Neural progenitor cell (in vitro differentiated cells): Measurements from ENCODE around the gene CACNA1D. TPM values are rescaled to one million over a fixed set of nuclear protein-coding genes. Genes with fewer than 3 reads are reported as not detected.

ENCODE experiments used
- DNase-seq: peaks from one replicate; pipeline ENCODE4 v3.0.0-alpha.2; 2016; ENCODE audit warnings: low spot score
- H2AFZ ChIP-seq: fragments of 200-600 bp; sonication (generic); replicated peaks from 2 replicates; pipeline ENCODE4 v1.6.1; 2016; ENCODE audit warnings: antibody characterized with exemption
- H3F3A ChIP-seq: fragments of 200-600 bp; sonication (generic); 2 replicates; pipeline ENCODE4 v1.6.1; 2016; ENCODE audit warnings: antibody characterized with exemption, low read depth
- H3K27ac ChIP-seq: fragments of 200-600 bp; sonication (generic); 2 replicates; pipeline ENCODE4 v1.5.1; 2016; ENCODE audit warnings: mild to moderate bottlenecking
- H3K27me3 ChIP-seq: fragments of 200-600 bp; sonication (generic); 2 replicates; pipeline ENCODE4 v1.6.1; 2016; ENCODE audit warnings: mild to moderate bottlenecking, moderate library complexity
- H3K36me3 ChIP-seq: fragments of 200-600 bp; sonication (generic); 2 replicates; pipeline ENCODE4 v1.5.1; 2016
- H3K4me1 ChIP-seq: fragments of 200-600 bp; sonication (generic); 2 replicates; pipeline ENCODE4 v1.6.1; 2016; ENCODE audit warnings: mixed run types
- H3K4me2 ChIP-seq: fragments of 200-600 bp; sonication (generic); 2 replicates; pipeline ENCODE4 v1.6.1; 2016
- H3K4me3 ChIP-seq: fragments of 200-600 bp; sonication (generic); 2 replicates; pipeline ENCODE4 v1.5.1; 2016
- H3K79me2 ChIP-seq: fragments of 200-600 bp; sonication (generic); 2 replicates; pipeline ENCODE4 v1.6.1; 2016; ENCODE audit warnings: low read depth
- H3K9ac ChIP-seq: fragments of 200-600 bp; sonication (generic); 2 replicates; pipeline ENCODE4 v1.6.1; 2016
- H3K9me3 ChIP-seq: fragments of 200-600 bp; sonication (generic); 2 replicates; pipeline ENCODE4 v1.5.1; 2016; ENCODE audit warnings: low read depth
- H4K20me1 ChIP-seq: fragments of 200-600 bp; sonication (generic); 2 replicates; pipeline ENCODE4 v1.6.1; 2016; ENCODE audit warnings: low read depth
- H3K27ac Mint-ChIP-seq: 3 replicates; pipeline ENCODE4 v1.8.0; 2021; ENCODE audit warnings: mixed read lengths
- H3K27me3 Mint-ChIP-seq: 2 replicates; pipeline ENCODE4 v1.8.0; 2022; ENCODE audit warnings: low read depth, mild to moderate bottlenecking, inconsistent platforms, moderate library complexity, mixed read lengths; ENCODE audit not compliant: insufficient read depth
- H3K36me3 Mint-ChIP-seq: 3 replicates; pipeline ENCODE4 v1.8.0; 2021; ENCODE audit warnings: mixed read lengths
- H3K4me1 Mint-ChIP-seq: 3 replicates; pipeline ENCODE4 v1.8.0; 2021; ENCODE audit warnings: mixed read lengths
- H3K4me3 Mint-ChIP-seq: 3 replicates; pipeline ENCODE4 v1.8.0; 2021; ENCODE audit warnings: mild to moderate bottlenecking, moderate library complexity, mixed read lengths
- H3K9me3 Mint-ChIP-seq: 3 replicates; pipeline ENCODE4 v1.8.0; 2020; ENCODE audit warnings: mixed read lengths
- EZH2 ChIP-seq: fragments of 200-600 bp; sonication (generic); IDR thresholded peaks from 2 replicates; pipeline ENCODE4 v1.6.1; 2017; ENCODE audit warnings: antibody characterized with exemption, mild to moderate bottlenecking, moderate library complexity
- EZH2phosphoT487 ChIP-seq: fragments of 200-600 bp; sonication (generic); IDR thresholded peaks from 2 replicates; pipeline ENCODE4 v1.6.1; 2017; ENCODE audit warnings: antibody characterized with exemption
- total RNA-seq: library from RNA; depleted of rRNA; stranded (reverse); fragments of >200 nt; gene quantifications from 2 replicates; pipeline ENCODE4 v1.2.3, GENCODE V29; 2015; ENCODE audit warnings: low replicate concordance
- TF ChIP-seq, protein P1 (sequence below): fragments of 200-600 bp; sonication (generic); IDR thresholded peaks from 2 replicates; pipeline ENCODE4 v1.5.1; 2017; ENCODE audit warnings: antibody characterized with exemption, mild to moderate bottlenecking

Gene CACNA1D
- 0.25 and 4.7 TPM in 2 replicates for total RNA-seq

DNA sequence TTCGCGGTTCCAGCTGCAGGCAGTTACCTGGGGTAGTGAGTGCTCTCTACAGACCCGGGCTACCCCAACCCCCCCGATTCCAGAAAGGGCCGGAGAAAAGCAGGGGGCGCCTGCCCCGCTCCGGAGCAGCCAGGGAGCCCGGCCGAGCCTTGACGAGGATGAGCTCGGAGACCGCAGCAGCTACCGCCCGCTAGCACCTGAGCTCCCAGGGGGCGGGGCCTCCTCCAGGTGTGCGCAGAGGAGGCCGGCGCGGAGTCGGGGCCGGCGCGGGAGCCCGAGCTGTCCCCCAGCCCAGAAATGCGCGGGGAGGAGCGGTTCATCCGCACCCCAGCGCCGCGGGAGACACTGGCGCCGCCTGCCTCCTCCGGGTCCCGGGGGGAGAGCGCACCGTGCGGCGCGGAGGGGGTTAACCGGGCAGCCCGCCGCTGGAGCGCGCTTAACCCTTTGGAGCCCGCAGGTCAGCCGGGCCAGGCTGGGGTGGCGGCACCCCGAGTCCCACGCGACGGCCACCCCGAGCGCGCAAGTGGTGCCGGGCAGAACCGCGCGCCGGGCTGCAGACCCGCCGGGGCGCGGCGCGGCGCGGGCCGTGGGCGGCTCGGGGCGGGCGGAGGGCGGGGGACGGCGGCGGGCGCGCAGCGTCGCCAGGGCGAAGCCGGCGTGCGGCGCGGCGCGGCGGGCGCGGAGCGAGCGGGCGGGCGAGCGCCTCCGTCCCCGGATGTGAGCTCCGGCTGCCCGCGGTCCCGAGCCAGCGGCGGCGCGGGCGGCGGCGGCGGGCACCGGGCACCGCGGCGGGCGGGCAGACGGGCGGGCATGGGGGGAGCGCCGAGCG is at the start of gene CACNA1D:
Gene CACNA1D (plus strand): TSS at position 649 of the 829 bp plus-strand sequence. CDS start 556 bp downstream, outside the sequence.
- peak within 1 kb of the TSS; percentile 67 for H3K4me3 ChIP-seq
- peak within 1 kb of the TSS; percentile 92 for H3K4me2 ChIP-seq
- peak within 1 kb of the TSS; percentile 75 for H2AFZ ChIP-seq
- peaks cover 6% of the 10 kb centered on the region for H4K20me1 ChIP-seq
- no peak within 1 kb of the TSS for H3K9ac ChIP-seq
- no peaks in the 10 kb centered on the region for H3K79me2 ChIP-seq
- H3K27me3 ChIP-seq = peaks cover 79% of the 10 kb centered on the region
- no peaks in the 10 kb centered on the region for H3K9me3 ChIP-seq
- no peaks in the 10 kb centered on the region for H3K36me3 ChIP-seq
- DNase-seq = peak; percentile 74
- Mint-ChIP-seq H3K27me3 (peaks cover 53% of the 10 kb centered on the region), H3K36me3 (no peaks in the 10 kb centered on the region), H3K27ac (no peak within 1 kb of the TSS), H3K9me3 (no peaks in the 10 kb centered on the region), H3K4me1 (peaks cover 44% of the 10 kb centered on the region), H3K4me3 (peak within 1 kb of the TSS; percentile 82)
- H3K4me1 ChIP-seq = peaks cover 29% of the 10 kb centered on the region
- TF ChIP-seq EZH2 (peak; percentile 49), EZH2phosphoT487 (no peak)
- TF ChIP-seq, protein P1, sequence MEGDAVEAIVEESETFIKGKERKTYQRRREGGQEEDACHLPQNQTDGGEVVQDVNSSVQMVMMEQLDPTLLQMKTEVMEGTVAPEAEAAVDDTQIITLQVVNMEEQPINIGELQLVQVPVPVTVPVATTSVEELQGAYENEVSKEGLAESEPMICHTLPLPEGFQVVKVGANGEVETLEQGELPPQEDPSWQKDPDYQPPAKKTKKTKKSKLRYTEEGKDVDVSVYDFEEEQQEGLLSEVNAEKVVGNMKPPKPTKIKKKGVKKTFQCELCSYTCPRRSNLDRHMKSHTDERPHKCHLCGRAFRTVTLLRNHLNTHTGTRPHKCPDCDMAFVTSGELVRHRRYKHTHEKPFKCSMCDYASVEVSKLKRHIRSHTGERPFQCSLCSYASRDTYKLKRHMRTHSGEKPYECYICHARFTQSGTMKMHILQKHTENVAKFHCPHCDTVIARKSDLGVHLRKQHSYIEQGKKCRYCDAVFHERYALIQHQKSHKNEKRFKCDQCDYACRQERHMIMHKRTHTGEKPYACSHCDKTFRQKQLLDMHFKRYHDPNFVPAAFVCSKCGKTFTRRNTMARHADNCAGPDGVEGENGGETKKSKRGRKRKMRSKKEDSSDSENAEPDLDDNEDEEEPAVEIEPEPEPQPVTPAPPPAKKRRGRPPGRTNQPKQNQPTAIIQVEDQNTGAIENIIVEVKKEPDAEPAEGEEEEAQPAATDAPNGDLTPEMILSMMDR = no peak
- peaks cover 20% of the 10 kb centered on the region for H3F3A ChIP-seq
- H3K27ac ChIP-seq = no peak within 1 kb of the TSS

DNA sequence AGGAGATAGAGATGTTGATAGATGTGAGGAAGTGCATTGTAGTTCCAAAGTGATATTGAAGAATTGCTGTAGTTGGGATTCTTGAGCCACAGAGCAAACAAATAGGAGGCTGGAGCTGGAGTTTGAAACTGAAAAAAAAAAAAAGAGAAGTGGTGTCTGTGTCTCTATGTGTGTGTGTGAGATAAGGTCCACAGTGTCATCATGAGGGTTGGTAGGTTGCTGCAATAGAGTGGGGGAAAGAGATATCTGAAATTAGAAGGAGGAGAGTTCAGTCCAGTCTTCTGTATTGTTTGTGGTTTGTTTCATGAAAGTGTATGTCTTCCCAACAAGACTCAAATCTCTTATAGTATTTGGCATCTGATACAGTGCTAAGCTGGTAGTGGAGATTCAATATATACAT is 37.3 kb upstream of the CACNA1D start:
- H3K27me3 Mint-ChIP-seq = no peaks in the 10 kb centered on the region
- H3K36me3 ChIP-seq = no peaks in the 10 kb centered on the region
- no peaks in the 10 kb centered on the region for H4K20me1 ChIP-seq

DNA sequence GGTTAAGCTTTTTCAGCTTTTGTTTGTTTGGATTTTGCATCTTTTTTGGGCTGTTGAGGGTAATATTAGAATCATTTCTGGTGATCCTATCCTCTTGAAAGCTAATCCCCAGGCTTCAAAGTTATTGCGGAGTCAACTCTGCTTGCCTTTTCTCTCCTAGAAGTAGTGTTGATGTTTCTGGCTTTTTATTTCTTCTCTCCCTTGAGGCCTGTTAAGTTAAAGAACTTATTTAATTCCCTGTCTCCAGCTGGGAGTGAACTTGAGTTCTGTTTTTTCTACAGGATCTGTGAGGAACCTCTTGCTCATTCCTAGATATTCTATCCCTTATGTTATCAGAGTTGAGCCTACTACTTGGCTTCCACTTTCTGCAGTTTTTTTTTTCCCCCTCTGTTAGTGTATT is 34.1 kb upstream of the CACNA1D start:
- no peaks in the 10 kb centered on the region for H3K36me3 ChIP-seq
- DNase-seq = no peak
- H3K4me3 ChIP-seq = no peak overlapping the region
- no peak overlapping the region for H3K4me3 Mint-ChIP-seq
- H3K4me1 Mint-ChIP-seq = no peaks in the 10 kb centered on the region
- no peak overlapping the region for H3K4me2 ChIP-seq
- H3K27me3 Mint-ChIP-seq = no peaks in the 10 kb centered on the region
- peaks cover 30% of the 10 kb centered on the region for H3K27me3 ChIP-seq
- no peaks in the 10 kb centered on the region for H3K79me2 ChIP-seq
- no peak overlapping the region for H2AFZ ChIP-seq
- H3K9me3 Mint-ChIP-seq = no peaks in the 10 kb centered on the region
- TF ChIP-seq, protein P1 = no peak
- no peak for TF ChIP-seq EZH2phosphoT487
- no peak for TF ChIP-seq EZH2
- no peak overlapping the region for H3K27ac Mint-ChIP-seq
- H3K9ac ChIP-seq = no peak overlapping the region
- no peaks in the 10 kb centered on the region for H4K20me1 ChIP-seq
- no peaks in the 10 kb centered on the region for H3K4me1 ChIP-seq
- no peak overlapping the region for H3K27ac ChIP-seq
- H3F3A ChIP-seq = no peaks in the 10 kb centered on the region
- H3K36me3 Mint-ChIP-seq = no peaks in the 10 kb centered on the region
- H3K9me3 ChIP-seq = no peaks in the 10 kb centered on the region

More for the DNA sequence above, 37.3 kb upstream of the CACNA1D start:
- Histone ChIP-seq H3F3A (no peaks in the 10 kb centered on the region), H3K4me1 (no peaks in the 10 kb centered on the region), H3K79me2 (no peaks in the 10 kb centered on the region), H3K9me3 (no peaks in the 10 kb centered on the region), H2AFZ (no peak overlapping the region), H3K27ac (no peak overlapping the region), H3K27me3 (peaks cover 30% of the 10 kb centered on the region), H3K4me3 (no peak overlapping the region), H3K4me2 (no peak overlapping the region), H3K9ac (no peak overlapping the region)
- Mint-ChIP-seq H3K9me3 (no peaks in the 10 kb centered on the region), H3K36me3 (no peaks in the 10 kb centered on the region), H3K4me1 (no peaks in the 10 kb centered on the region), H3K27ac (no peak overlapping the region), H3K4me3 (no peak overlapping the region)
- no peak for DNase-seq
- TF ChIP-seq EZH2phosphoT487 (no peak), EZH2 (no peak)
- TF ChIP-seq, protein P1 = no peak
